NCI-H146 treated with DMSO at 0.1 percent for 48 hours (cell line): ENCODE measurements around the gene ZNF692.

Experiments
- DNase-seq: peaks from one replicate; lab custom pipeline; 2025; ENCODE audit not compliant: unreplicated experiment; lab: John Stamatoyannopoulos, UW

ZNF692 gene

GRCh38 chr1:248825573-248825908, 33.3 kb downstream of the ZNF692 start:
- DNase-seq = no peak

GRCh38 chr1:248825136-248825535, 33.7 kb downstream of the ZNF692 start:
- DNase-seq = no peak

DNA sequence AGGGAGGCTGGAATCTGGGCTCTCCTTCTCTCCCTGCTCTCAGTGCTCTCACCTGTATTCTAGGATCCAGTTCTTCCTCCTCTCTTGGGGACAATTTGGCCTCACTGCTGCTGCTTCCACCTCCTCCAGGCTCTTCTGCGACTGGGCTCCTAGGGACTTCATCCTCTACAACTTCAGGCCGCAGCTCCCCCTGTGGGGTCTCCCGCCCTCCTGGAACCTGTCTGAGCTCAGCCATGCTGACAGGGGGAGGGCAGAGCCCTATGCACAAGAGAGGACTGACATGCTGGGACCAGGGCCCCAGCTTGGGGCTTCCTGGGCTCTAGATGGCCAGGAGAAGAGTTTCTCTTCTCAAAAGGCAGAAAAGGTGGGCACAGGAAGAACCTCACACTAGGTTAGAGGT, 34.2 kb downstream of the ZNF692 start:
- no peak for DNase-seq

GRCh38 chr1:248824301-248824700, 34.6 kb downstream of the ZNF692 start:
- no peak for DNase-seq

GRCh38 chr1:248823517-248824001, 35.3 kb downstream of the ZNF692 start:
- no peak for DNase-seq

DNA sequence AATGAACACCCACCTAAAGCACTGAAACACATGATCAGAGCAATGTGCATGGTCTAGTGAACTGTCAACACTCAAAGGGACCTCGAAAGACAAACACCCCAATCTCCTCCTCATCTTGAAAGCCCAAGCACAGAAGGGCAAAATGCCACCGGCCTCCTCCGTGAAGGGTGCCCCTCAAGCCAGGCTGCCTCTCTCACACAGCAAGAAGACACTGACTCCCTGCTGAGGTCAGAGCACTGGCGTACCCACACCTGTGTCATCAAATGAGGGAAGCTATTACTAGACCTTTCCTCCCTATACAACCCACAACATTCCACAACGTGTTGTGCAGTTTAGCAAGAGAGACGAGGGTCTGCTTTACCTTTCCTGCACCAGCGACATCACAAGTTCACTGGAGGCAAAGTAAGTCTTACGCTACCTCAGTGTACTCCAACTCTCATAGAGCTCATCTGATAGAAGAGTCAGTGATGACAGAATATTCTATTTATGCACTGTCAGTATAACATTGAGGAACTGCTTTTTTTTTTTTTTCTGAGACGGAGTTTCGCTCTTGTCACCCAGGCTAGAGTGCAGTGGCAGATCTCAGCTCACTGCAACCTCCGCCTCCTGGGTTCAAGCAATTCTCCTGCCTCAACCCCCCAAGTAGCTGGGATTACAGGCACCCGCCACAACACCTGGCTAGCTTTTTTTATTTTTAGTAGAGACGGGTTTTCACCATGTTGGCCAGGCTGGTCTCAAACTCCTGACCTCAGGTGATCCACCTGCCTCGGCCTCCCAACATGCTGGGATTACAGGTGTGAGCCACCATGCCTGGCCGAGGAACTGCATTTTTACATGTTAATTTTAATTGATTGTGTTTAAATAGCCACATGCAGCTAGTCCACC, 36.5 kb downstream of the ZNF692 start:
- DNase-seq = no peak

- DNase-seq = no peak
Observed at GRCh38 chr1:248821641-248822040, 37.2 kb downstream of the ZNF692 start.

DNA sequence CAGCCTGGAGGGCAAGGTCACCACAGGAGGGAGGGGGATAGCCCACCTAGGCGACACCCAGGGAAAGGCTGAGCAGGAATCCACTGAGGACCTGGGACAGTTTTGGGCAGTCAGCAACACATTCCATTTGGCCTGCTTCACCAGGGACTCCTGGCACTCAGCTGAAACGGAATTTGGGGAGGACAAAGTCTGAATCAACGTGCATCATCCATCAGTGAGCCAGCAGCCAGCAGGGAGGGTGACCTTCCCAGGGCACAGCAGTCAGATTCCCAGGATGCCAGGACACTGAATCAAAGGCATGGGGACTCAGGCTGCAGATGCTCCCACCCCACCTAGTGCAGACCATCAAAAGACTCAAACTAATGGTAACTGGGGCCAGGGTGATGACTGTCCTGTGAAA, 37.8 kb downstream of the ZNF692 start:
- no peak for DNase-seq

DNA sequence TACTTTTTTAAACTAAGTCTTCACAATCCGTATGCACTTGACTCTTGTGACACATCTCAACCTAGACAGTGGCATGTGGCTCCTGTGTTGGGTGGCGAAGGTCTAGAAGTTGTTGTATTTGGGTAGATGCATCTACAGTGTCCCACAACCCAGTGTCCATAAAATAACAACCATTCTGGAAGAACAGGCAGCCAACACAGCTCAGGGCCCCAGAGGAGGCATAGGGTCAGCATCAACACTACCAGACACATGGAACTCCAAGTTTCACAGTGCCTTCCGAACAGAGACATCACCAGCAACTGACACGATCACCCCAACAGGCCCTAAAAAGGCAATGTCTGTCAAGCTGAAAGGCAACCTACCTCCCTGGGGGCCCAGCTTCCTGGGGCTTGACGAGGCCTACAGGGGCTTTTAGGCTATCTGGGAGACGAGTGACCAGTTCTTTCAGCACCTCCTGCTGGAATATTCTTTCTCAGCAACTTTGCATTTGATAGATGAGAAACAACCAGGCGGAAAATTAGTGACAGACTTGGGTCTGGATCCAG, 38.8 kb downstream of the ZNF692 start:
- DNase-seq = no peak

GRCh38 chr1:248818505-248819374, 40.1 kb downstream of the ZNF692 start:
- DNase-seq = no peak

GRCh38 chr1:248817065-248817464, 41.8 kb downstream of the ZNF692 start:
- no peak for DNase-seq

DNA sequence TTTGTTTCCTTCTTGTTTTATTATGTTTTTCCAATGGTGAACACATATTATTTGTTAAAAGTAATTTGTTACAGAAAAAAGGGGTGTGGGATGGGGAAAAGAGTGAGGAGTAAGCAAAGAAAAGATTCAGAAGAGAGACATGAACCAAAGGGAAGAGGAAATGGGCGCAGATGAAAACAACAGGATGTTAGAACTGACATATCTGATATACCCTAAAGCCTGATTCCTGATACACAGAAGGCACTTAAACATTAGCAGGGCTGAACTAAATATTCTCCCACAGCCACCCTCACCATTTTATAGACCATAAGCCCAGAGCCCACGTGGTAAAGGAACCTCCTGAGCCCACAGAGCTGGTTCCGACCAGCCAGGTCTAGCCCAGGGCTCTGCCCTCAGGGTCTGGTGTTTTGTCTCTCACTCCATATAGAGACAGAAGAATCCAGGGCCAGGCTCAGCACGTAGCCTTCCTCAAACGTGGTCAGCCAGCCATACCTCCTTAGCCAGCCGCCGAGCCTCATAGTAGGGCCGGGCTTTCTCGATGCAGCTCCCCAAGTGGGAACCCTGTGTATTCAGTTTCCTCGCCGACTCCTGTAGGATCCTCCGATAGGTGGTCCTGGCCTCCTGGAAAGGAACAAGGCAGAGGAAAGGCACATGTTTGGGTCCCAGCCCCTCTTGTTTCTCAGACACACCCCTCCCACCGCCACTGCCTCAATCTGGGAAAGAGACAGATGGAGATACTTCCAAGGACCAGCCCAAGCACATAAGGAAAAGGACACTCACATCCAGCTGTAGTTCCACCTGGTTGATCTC, 42.6 kb downstream of the ZNF692 start:
- no peak for DNase-seq

DNA sequence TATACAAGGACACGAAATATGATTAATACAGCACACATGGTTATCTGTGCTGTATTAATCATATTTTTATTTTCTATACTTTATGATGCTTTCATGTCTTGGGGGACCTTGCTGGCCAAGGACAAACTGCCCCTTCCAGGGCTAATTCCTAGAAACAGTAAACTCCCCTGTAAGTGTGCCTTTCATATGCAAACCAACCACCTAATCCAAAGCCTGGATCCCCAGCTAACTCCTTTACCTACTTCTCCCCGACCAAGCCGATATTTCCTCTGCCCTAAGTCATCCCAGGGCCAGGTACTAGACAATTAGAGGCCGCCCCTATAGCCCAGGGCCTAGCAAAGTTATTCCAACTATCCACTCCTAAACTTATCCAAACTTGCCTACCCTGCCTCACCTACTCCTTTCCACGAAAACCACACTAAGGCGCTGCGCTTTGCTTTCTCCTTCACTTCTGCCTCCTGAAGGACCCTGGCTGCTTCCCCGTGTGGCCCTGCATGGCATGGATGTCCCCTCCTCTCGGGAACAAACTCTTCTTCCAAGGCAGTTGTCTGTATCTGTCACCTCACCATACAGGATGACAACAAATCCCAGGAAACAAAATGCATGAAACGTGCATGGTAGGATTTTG, 43.4 kb downstream of the ZNF692 start:
- DNase-seq = no peak

DNA sequence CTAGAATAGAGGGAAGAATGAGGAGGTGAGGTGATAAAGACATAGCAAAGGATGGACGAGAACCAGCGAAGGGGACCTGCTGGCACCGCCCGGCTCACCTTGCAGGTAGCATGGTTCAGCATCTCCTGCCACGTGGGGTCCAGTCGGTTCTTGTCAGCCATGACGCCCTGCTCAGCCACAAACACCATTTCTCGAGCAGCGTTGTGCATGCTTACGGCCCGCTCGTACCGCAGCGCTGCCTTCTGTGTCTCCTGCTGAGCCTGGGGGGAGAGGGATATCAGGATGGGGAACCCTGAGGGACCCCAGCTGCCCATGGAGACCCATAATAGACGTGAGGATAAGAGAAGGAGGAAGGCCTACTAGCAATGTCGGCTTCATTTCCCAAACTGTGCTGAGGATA, 44.5 kb downstream of the ZNF692 start:
- no peak for DNase-seq

DNA sequence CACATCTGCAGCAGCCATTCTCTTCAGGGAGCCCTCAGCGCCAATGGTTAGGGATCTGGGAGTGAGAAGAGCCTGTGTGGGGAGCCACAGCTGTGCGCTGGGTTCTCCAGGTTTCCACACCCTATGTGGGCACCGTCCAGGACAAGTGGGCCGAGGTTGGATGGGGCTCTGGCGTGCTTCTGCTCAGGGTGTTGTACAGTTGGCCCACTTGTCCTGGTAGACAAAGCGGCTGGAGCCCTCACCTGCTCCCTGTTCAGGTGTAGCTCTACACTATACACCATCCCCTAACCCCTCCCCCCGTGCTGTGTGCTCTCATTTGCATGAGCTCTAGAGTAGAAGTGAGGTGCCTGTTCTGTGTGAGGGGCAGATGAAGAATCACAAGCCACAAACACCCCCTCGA, 45.3 kb downstream of the ZNF692 start:
- DNase-seq = no peak

DNA sequence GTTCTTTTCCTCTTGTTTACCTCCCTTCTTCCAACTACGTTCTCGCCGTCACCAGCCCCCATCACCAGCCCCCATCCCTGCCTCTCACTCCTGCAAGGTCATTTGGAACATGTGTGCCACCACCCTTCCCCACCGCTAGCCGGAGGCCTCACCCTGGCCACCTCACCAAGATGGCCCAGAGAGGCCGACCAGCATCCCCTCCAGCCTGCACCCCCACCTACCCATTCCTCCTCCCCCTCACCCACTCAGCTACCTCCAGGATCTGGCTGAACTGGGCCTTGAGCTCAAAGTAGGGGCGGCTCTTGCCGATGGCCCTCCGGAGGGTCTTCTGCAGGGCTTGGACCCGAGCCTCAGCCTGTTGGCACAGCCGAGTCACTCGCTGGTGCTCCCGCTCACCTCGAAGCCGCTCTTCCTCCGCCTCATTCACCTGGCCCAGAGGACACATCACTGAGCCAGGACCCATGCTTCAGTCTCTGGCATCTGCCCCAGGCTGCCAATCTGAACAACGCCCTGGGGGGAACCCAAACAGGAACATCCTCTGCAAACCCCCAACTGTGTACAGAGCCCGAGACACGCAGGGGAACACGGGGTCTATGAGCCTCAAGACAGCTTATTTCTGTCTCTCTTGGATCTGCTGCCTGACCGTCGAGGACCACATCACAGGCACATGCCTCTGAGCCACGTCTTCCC, 46.0 kb downstream of the ZNF692 start:
- DNase-seq = no peak

- no peak for DNase-seq
Observed at GRCh38 chr1:248811514-248812490, 47.1 kb downstream of the ZNF692 start.

DNA sequence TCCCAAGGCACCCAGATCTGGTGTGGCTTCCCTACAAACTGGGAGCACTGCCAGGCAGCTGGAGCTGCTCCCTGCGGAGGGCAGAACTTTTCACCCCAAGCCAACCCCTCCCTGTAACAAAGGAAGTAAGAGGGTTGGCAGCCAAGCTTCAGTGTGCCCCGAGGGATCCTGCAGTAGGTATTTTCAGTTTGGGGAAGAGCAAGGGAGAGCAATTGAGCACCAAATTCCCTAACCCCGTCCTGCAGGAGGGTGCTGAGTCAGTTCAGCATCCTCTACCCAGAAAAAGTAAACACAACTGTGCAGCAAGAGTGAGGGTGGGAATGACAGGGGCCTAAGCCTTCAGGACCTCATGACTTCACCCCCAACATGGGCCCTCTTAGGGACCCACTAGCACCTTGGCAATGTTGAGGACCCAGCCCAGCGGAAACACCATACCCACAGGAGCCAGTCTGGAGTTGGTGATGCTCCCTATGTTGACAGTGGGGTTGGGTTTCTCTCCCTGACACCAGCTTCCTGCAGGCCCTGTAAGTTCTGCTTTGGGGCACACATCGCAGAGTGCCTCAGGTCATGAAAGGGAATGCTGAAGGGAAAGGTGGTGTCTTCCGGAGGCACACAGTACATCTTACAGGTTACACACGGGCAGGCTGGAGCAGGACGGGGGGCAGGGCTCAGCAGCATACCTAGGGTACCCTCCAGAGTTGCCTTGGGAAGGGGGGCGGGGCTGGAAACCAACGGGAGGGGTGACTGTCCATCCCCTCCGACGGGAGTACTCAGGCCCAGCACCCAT, 48.0 kb downstream of the ZNF692 start:
- DNase-seq = no peak
